ENCODE results near the gene TEP1. TPM values are rescaled to one million over a fixed set of nuclear protein-coding genes. Genes with fewer than 3 reads are reported as not detected.

The TEP1 gene
- total and polyA plus RNA-seq, 2 experiments from 2014 or later: 3.0 to 8.5 TPM

- Mint-ChIP-seq H3K4me3 (no peak overlapping the region), H3K4me1 (peaks cover 6% of the 10 kb centered on the region; the same call in 2 of the 3 replicates), H3K9me3 (no peaks in the 10 kb centered on the region; the same call in 2 of the 3 replicates), H3K27ac (no peak overlapping the region; the same call in 1 of the 2 replicates), H3K36me3 (ENCODE audit: low read depth) (peaks cover 54% of the 10 kb centered on the region), H3K27me3 (ENCODE audit: insufficient read depth, low read depth, poor library complexity) (peaks cover 11% of the 10 kb centered on the region)
- Histone ChIP-seq H3K27me3 (ENCODE audit: insufficient read depth) (no peaks in the 10 kb centered on the region), H4K20me1 (replicated peaks; ENCODE audit: insufficient read depth) (no peaks in the 10 kb centered on the region), H3K9me2 (ENCODE audit: insufficient read depth) (no peaks in the 10 kb centered on the region), H3K79me2 (replicated peaks; ENCODE audit: insufficient read depth) (no peaks in the 10 kb centered on the region), H3K4me3 (no peak overlapping the region), H2AFZ (no peak overlapping the region), H3K4me1 (ENCODE audit: insufficient read depth) (no peaks in the 10 kb centered on the region), H3K4me2 (no peak overlapping the region), H3F3A (replicated peaks; ENCODE audit: low read depth) (no peaks in the 10 kb centered on the region), H3K36me3 (ENCODE audit: insufficient read depth) (0 out of 2 replicates have a peak, but pooled peaks cover 3% of the 10 kb centered on the region), H3K27ac (ENCODE audit: low read depth) (no peak overlapping the region; the same call in 1 of the 2 replicates)
- ATAC-seq (no peak), DNase-seq (ENCODE audit: low spot score) (no peak)
- TF ChIP-seq NANOG (IDR thresholded peaks at IDR 0.05; ENCODE audit: borderline replicate concordance) (no peak), STAT1 (IDR thresholded peaks at IDR 0.05; ENCODE audit: unreplicated experiment) (no peak), REST (IDR thresholded peaks at IDR 0.05; ENCODE audit: unreplicated experiment) (no peak), JUNB (IDR thresholded peaks at IDR 0.05; ENCODE audit: unreplicated experiment) (no peak)
Observed at GRCh38 chr14:20387576-20387975, 25.7 kb downstream of the TEP1 start.

DNA sequence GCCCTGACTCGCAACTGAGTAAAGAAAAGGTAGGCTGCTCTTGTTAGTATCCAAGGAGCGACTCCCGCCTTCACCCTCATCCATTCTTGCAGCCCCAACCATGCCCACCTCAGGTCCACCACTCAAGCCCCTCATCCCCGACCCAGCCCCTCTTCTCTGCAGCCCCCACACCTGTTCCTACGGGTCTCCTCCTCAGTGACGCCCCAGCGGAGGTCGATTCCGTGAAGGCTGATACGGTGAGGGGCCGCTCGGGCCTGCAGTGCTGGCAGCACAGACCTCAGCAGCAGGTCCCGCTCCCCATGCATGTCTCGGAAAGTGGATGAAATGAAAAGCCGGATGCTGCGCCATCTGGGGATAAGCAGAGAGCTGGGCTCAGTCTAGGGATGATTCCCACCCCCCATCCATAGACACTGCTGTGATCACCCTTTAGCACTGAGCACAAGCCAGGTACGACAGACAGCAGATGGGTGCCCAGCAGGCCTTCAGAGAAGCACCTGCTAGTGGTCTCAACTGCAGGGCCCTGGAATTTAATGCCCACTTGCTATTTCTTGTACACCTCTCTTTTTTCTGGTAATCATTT is 26.9 kb downstream of the TEP1 start:
- Histone ChIP-seq H3K27me3 (ENCODE audit: insufficient read depth) (no peaks in the 10 kb centered on the region), H3K4me3 (no peak overlapping the region), H3K4me1 (ENCODE audit: insufficient read depth) (no peaks in the 10 kb centered on the region), H4K20me1 (replicated peaks; ENCODE audit: insufficient read depth) (no peaks in the 10 kb centered on the region), H3K27ac (ENCODE audit: low read depth) (no peak overlapping the region), H3K79me2 (replicated peaks; ENCODE audit: insufficient read depth) (no peaks in the 10 kb centered on the region), H2AFZ (no peak overlapping the region), H3K9me2 (ENCODE audit: insufficient read depth) (no peaks in the 10 kb centered on the region), H3F3A (replicated peaks; ENCODE audit: low read depth) (no peaks in the 10 kb centered on the region), H3K4me2 (no peak overlapping the region), H3K36me3 (ENCODE audit: insufficient read depth) (0 out of 2 replicates have a peak, but pooled peaks cover 3% of the 10 kb centered on the region)
- Mint-ChIP-seq H3K36me3 (ENCODE audit: low read depth) (peaks cover 57% of the 10 kb centered on the region), H3K9me3 (no peaks in the 10 kb centered on the region; the same call in 2 of the 3 replicates), H3K27ac (no peak overlapping the region), H3K4me3 (no peak overlapping the region), H3K4me1 (peaks cover 6% of the 10 kb centered on the region; the same call in 2 of the 3 replicates), H3K27me3 (ENCODE audit: insufficient read depth, low read depth, poor library complexity) (peaks cover 14% of the 10 kb centered on the region)
- DNase-seq (ENCODE audit: low spot score) (no peak), ATAC-seq (no peak)
- no peak for TF ChIP-seq ZNF114 (CRISPR knock-in tag; IDR thresholded peaks at IDR 0.05)
- no peak for TF ChIP-seq NANOG (IDR thresholded peaks at IDR 0.05; ENCODE audit: borderline replicate concordance)

GRCh38 chr14:20384886-20385285 is 28.4 kb downstream of the TEP1 start:
- Histone ChIP-seq H3K4me3 (no peak overlapping the region), H3K27me3 (ENCODE audit: insufficient read depth) (no peaks in the 10 kb centered on the region), H4K20me1 (replicated peaks; ENCODE audit: insufficient read depth) (no peaks in the 10 kb centered on the region), H3F3A (replicated peaks; ENCODE audit: low read depth) (no peaks in the 10 kb centered on the region), H3K36me3 (ENCODE audit: insufficient read depth) (0 out of 2 replicates have a peak, but pooled peaks cover 3% of the 10 kb centered on the region), H3K9me2 (ENCODE audit: insufficient read depth) (no peaks in the 10 kb centered on the region), H3K4me1 (ENCODE audit: insufficient read depth) (no peaks in the 10 kb centered on the region), H2AFZ (no peak overlapping the region), H3K27ac (ENCODE audit: low read depth) (no peak overlapping the region), H3K79me2 (replicated peaks; ENCODE audit: insufficient read depth) (no peaks in the 10 kb centered on the region), H3K4me2 (no peak overlapping the region)
- no peak for ATAC-seq
- Mint-ChIP-seq H3K9me3 (no peaks in the 10 kb centered on the region; the same call in 2 of the 3 replicates), H3K27ac (no peak overlapping the region), H3K27me3 (ENCODE audit: insufficient read depth, low read depth, poor library complexity) (peaks cover 14% of the 10 kb centered on the region), H3K4me1 (peaks cover 6% of the 10 kb centered on the region; the same call in 2 of the 3 replicates), H3K36me3 (ENCODE audit: low read depth) (peaks cover 61% of the 10 kb centered on the region), H3K4me3 (no peak overlapping the region)
- no peak for DNase-seq (ENCODE audit: low spot score)
- TF ChIP-seq JUNB (IDR thresholded peaks at IDR 0.05; ENCODE audit: unreplicated experiment) (no peak), CTCF (conservative IDR thresholded peaks at IDR 0.05; ENCODE audit: low read depth in 2 of 2) (no peak)
